ENCODE data around the gene EFCAB6. TPM values are rescaled to one million over a fixed set of nuclear protein-coding genes. Genes with fewer than 3 reads are reported as not detected.

EFCAB6 gene
- total and polyA plus RNA-seq, 2 of the 4 experiments (the other 2 are of a cell fraction), result 0.44 to 1.1 TPM

DNA sequence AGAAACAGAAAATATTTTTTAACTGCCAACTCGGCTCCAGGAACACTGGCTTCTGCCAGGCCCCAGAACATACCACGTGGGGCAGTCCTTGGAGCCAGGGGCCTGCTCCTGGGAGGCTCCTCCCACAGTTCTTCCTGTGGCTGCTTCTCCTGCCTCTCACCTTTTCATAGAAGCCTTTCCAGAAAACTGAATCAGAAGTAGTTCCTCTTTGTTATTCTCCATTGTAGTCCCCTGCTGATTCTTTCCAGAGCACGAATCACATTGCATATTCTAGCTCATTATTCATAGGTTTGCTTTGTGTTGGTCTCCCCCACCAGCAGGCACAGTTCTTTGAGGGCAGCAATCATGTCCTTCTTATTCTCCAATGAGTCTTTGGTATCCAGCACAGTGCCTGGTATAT is 106.0 kb downstream of the EFCAB6 start:
- no peak overlapping the region for H3K4me3 ChIP-seq (ENCODE audit: insufficient read depth, low read depth, low read length)
- H3K9me3 ChIP-seq (ENCODE audit: control insufficient read depth, insufficient read depth, low read length), result no peaks in the 10 kb centered on the region
- no peak overlapping the region for H3K23ac ChIP-seq (ENCODE audit: low read depth, low read length)
- no TSS peak for BruUV-seq (replicated peaks)
- in situ Hi-C loops (cut with MboI; ENCODE audit: low sequenced_read_pairs) (no loop called here), intact Hi-C loops (cut with micrococcal nuclease) (no loop called here), dilution Hi-C loops (cut with HindIII; ENCODE audit: low sequenced_read_pairs, unreplicated experiment) (no loop called here)
- H2BK5ac ChIP-seq (ENCODE audit: low read depth, low read length, poor library complexity, severe bottlenecking), result no peak overlapping the region
- H3K56ac ChIP-seq (ENCODE audit: extremely low read depth, insufficient read depth, low read length), result no peak overlapping the region
- H3K27me3 ChIP-seq (ENCODE audit: control insufficient read depth, insufficient read depth, low read length), result no peaks in the 10 kb centered on the region
- no peak for ATAC-seq (ENCODE audit: low read depth)
- H4K5ac ChIP-seq (ENCODE audit: low read depth, low read length), result no peak overlapping the region
- H4K8ac ChIP-seq (ENCODE audit: low read depth in 2 of 2, low read length in 2 of 2), result no peak overlapping the region
- no peak overlapping the region for H3K9ac ChIP-seq (ENCODE audit: low read depth, low read length)
- ChIA-PET CTCF (no interaction called here), POLR2A (ENCODE audit: unreplicated experiment) (no interaction called here)
- H3K14ac ChIP-seq (replicated peaks; ENCODE audit: low read depth, low read length), result no peak overlapping the region
- H2BK20ac ChIP-seq (ENCODE audit: low read depth, low read length), result no peak overlapping the region
- H4K20me1 ChIP-seq (ENCODE audit: insufficient read depth, low read length), result no peaks in the 10 kb centered on the region
- no peak overlapping the region for H2AK9ac ChIP-seq (replicated peaks; ENCODE audit: low read depth, low read length, poor library complexity)
- DNase-seq, result no peak
- no peak overlapping the region for H4K91ac ChIP-seq (ENCODE audit: insufficient read depth, low read depth, low read length)
- H3K9me1 ChIP-seq (ENCODE audit: insufficient read depth, low read length), result no peaks in the 10 kb centered on the region
- no peak overlapping the region for H2BK15ac ChIP-seq (ENCODE audit: low read depth, low read length)
- H2BK120ac ChIP-seq (ENCODE audit: low read depth, low read length), result no peak overlapping the region
- H3K36me3 ChIP-seq (ENCODE audit: control insufficient read depth, insufficient read depth, low read length), result no peaks in the 10 kb centered on the region
- H3K4me1 ChIP-seq (ENCODE audit: control insufficient read depth, insufficient read depth, low read length), result no peaks in the 10 kb centered on the region
- no peak overlapping the region for H3K4me2 ChIP-seq (ENCODE audit: low read depth, low read length)
- H3K27ac ChIP-seq (ENCODE audit: insufficient read depth, low read length), result no peak overlapping the region
- 33% methylated on average over 1 of the region's 3 CpGs; no CpG with 5 or more reads in 1 of the 2 experiments for WGBS, 2 experiments (ENCODE audit: extremely low coverage in 2 of 2, insufficient read length in 1 of 2)
- H3K4ac ChIP-seq (ENCODE audit: low read depth, low read length), result no peak overlapping the region
- TF ChIP-seq MAZ (IDR thresholded peaks at IDR 0.05; ENCODE audit: borderline replicate concordance, low read depth, low read length) (no peak), CEBPB (IDR thresholded peaks at IDR 0.05; ENCODE audit: low read depth, low read length) (no peak), MXI1 (IDR thresholded peaks at IDR 0.05; ENCODE audit: borderline replicate concordance, low read depth, low read length) (no peak), SMC3 (IDR thresholded peaks at IDR 0.05; ENCODE audit: low read depth, low read length) (no peak), NFE2L2 (IDR thresholded peaks at IDR 0.05; ENCODE audit: low read depth, low read length) (no peak), MAFK (IDR thresholded peaks at IDR 0.05; ENCODE audit: low read depth, low read length) (no peak), RFX5 (IDR thresholded peaks at IDR 0.05; ENCODE audit: low read depth, low read length) (no peak), BHLHE40 (IDR thresholded peaks at IDR 0.05; ENCODE audit: low read depth, low read length) (no peak), FOS (IDR thresholded peaks at IDR 0.05; ENCODE audit: low read depth, low read length) (no peak), POLR2A (IDR thresholded peaks at IDR 0.05; ENCODE audit: low read depth, low read length) (no peak), CHD1 (IDR thresholded peaks at IDR 0.05; ENCODE audit: low read depth, low read length) (no peak), RCOR1 (IDR thresholded peaks at IDR 0.05; ENCODE audit: insufficient replicate concordance, low read length) (no peak), RAD21 (IDR thresholded peaks at IDR 0.05; ENCODE audit: low read length) (no peak)
- TF ChIP-seq, protein P1, sequence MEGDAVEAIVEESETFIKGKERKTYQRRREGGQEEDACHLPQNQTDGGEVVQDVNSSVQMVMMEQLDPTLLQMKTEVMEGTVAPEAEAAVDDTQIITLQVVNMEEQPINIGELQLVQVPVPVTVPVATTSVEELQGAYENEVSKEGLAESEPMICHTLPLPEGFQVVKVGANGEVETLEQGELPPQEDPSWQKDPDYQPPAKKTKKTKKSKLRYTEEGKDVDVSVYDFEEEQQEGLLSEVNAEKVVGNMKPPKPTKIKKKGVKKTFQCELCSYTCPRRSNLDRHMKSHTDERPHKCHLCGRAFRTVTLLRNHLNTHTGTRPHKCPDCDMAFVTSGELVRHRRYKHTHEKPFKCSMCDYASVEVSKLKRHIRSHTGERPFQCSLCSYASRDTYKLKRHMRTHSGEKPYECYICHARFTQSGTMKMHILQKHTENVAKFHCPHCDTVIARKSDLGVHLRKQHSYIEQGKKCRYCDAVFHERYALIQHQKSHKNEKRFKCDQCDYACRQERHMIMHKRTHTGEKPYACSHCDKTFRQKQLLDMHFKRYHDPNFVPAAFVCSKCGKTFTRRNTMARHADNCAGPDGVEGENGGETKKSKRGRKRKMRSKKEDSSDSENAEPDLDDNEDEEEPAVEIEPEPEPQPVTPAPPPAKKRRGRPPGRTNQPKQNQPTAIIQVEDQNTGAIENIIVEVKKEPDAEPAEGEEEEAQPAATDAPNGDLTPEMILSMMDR (conservative IDR thresholded peaks at IDR 0.05; ENCODE audit: low read depth, low read length), result no peak
- TF ChIP-seq, protein P2, sequence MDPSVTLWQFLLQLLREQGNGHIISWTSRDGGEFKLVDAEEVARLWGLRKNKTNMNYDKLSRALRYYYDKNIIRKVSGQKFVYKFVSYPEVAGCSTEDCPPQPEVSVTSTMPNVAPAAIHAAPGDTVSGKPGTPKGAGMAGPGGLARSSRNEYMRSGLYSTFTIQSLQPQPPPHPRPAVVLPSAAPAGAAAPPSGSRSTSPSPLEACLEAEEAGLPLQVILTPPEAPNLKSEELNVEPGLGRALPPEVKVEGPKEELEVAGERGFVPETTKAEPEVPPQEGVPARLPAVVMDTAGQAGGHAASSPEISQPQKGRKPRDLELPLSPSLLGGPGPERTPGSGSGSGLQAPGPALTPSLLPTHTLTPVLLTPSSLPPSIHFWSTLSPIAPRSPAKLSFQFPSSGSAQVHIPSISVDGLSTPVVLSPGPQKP (IDR thresholded peaks at IDR 0.05; ENCODE audit: borderline replicate concordance, low read depth, low read length), result no peak
- TF ChIP-seq, protein P3, sequence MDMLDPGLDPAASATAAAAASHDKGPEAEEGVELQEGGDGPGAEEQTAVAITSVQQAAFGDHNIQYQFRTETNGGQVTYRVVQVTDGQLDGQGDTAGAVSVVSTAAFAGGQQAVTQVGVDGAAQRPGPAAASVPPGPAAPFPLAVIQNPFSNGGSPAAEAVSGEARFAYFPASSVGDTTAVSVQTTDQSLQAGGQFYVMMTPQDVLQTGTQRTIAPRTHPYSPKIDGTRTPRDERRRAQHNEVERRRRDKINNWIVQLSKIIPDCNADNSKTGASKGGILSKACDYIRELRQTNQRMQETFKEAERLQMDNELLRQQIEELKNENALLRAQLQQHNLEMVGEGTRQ (IDR thresholded peaks at IDR 0.05; ENCODE audit: low read depth, low read length), result no peak
- no peaks in the 10 kb centered on the region for H3K79me1 ChIP-seq (ENCODE audit: low read depth in 1 of 2, low read length in 2 of 2)
- H3K18ac ChIP-seq (ENCODE audit: low read depth, low read length), result no peak overlapping the region
- no peak overlapping the region for H2AFZ ChIP-seq (replicated peaks; ENCODE audit: low read length, poor library complexity)
- no peak overlapping the region for H2AK5ac ChIP-seq (ENCODE audit: low read depth, low read length)
